OCI-LY1 (cell line): ENCODE results near the gene SLC6A7.

Source experiments
- H2AFZ ChIP-seq: fragments of 200-600 bp; sonication (generic), shearing (Covaris generic); 2 replicates; pipeline ENCODE4 v1.6.0; 2014; ENCODE audit warnings: antibody characterized with exemption, mild to moderate bottlenecking, low read length
- H3F3A ChIP-seq: fragments of 200-600 bp; sonication (generic), shearing (Covaris generic); 2 replicates; pipeline ENCODE4 v1.6.0; 2014; ENCODE audit warnings: mild to moderate bottlenecking, antibody characterized with exemption, low read length, moderate library complexity; ENCODE audit not compliant: insufficient read depth
- H3K27ac ChIP-seq: fragments of 200-600 bp; sonication (generic); 2 replicates; pipeline ENCODE4 v1.5.1; 2014; ENCODE audit warnings: low read length, mixed run types, mild to moderate bottlenecking, low read depth; ENCODE audit not compliant: poor library complexity, severe bottlenecking
- H3K27me3 ChIP-seq: fragments of 200-600 bp; sonication (generic); 2 replicates; pipeline ENCODE4 v1.6.0; 2014; ENCODE audit warnings: antibody characterized with exemption, mild to moderate bottlenecking, low read length, moderate library complexity; ENCODE audit not compliant: insufficient read depth
- H3K36me3 ChIP-seq: fragments of 200-600 bp; sonication (generic); 2 replicates; pipeline ENCODE4 v1.6.1; 2014; ENCODE audit warnings: mild to moderate bottlenecking, antibody characterized with exemption, low read length, moderate library complexity, mixed read lengths; ENCODE audit not compliant: insufficient read depth
- H3K4me1 ChIP-seq: fragments of 200-600 bp; sonication (generic); 2 replicates; pipeline ENCODE4 v1.5.1; 2014; ENCODE audit warnings: mild to moderate bottlenecking, low read length, moderate library complexity; ENCODE audit not compliant: insufficient read depth, severe bottlenecking
- H3K4me2 ChIP-seq: fragments of 200-600 bp; sonication (generic), shearing (Covaris generic); 2 replicates; pipeline ENCODE4 v1.6.1; 2014; ENCODE audit warnings: low read length
- H3K4me3 ChIP-seq: fragments of 200-600 bp; sonication (generic); 2 replicates; pipeline ENCODE4 v1.5.1; 2014; ENCODE audit warnings: low read length, low read depth, mild to moderate bottlenecking, mixed read lengths; ENCODE audit not compliant: poor library complexity, severe bottlenecking
- H3K79me2 ChIP-seq: fragments of 200-600 bp; shearing (Covaris generic); 2 replicates; pipeline ENCODE4 v1.6.1; 2016; ENCODE audit warnings: mixed run types, low read length, mixed read lengths; ENCODE audit not compliant: insufficient read depth
- H3K9ac ChIP-seq: fragments of 200-600 bp; sonication (generic), shearing (Covaris generic); 2 replicates; pipeline ENCODE4 v1.6.1; 2014; ENCODE audit warnings: mild to moderate bottlenecking, low read length, mixed read lengths
- H3K9me2 ChIP-seq: fragments of 200-600 bp; sonication (generic), shearing (Covaris generic); 2 replicates; pipeline ENCODE4 v1.6.1; 2014; ENCODE audit warnings: low read depth, mild to moderate bottlenecking, low read length, mixed read lengths
- H3K9me3 ChIP-seq: fragments of 200-600 bp; shearing (Covaris generic); 2 replicates; pipeline ENCODE4 v1.6.1; 2014; ENCODE audit warnings: low read length, mixed read lengths
- H4K20me1 ChIP-seq: fragments of 200-600 bp; sonication (generic), shearing (Covaris generic); 2 replicates; pipeline ENCODE4 v1.6.0; 2016; ENCODE audit warnings: mild to moderate bottlenecking, low read length; ENCODE audit not compliant: insufficient read depth
- EZH2 ChIP-seq: fragments of 200-600 bp; sonication (generic), shearing (Covaris generic); IDR thresholded peaks from 2 replicates; pipeline ENCODE4 v1.8.0; 2017; ENCODE audit warnings: borderline replicate concordance, mixed run types, mild to moderate bottlenecking, antibody characterized with exemption, low read length, moderate library complexity, mixed read lengths
- TF ChIP-seq, protein P1 (sequence below): fragments of 200-600 bp; sonication (generic), shearing (Covaris generic); IDR thresholded peaks from 2 replicates; pipeline ENCODE4 v1.5.1; 2017; ENCODE audit warnings: mild to moderate bottlenecking, antibody characterized with exemption, low read length, moderate library complexity, mixed read lengths

SLC6A7 gene

DNA sequence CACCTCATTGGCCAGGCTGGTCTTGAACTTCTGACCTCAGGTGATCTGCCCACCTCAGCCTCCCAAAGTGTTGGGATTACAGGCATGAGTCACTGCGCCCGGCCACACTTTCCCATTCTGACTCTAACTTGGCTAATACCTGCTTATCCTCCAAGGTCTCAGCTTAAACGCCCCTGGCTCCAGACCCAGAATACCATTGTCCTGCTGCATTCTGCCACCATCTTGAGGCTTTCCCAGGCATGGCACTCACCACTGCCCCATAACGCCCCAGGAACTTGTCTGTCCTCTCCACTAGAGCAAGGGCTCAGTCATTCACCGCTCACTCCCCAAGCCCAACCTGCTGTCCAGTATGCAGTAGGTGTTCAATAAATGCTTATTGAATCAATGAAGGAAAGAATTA, 59.9 kb downstream of the SLC6A7 start:
- Histone ChIP-seq H3K4me2 (no peak overlapping the region), H3K27me3 (no peaks in the 10 kb centered on the region; the same call in 1 of the 2 replicates), H3K79me2 (no peaks in the 10 kb centered on the region), H3K9me3 (no peaks in the 10 kb centered on the region), H3F3A (no peaks in the 10 kb centered on the region), H3K9ac (no peak overlapping the region), H3K9me2 (no peaks in the 10 kb centered on the region), H2AFZ (no peak overlapping the region), H4K20me1 (no peaks in the 10 kb centered on the region), H3K36me3 (no peaks in the 10 kb centered on the region), H3K4me3 (no peak overlapping the region), H3K4me1 (no peaks in the 10 kb centered on the region), H3K27ac (no peak overlapping the region)
- TF ChIP-seq, protein P1, sequence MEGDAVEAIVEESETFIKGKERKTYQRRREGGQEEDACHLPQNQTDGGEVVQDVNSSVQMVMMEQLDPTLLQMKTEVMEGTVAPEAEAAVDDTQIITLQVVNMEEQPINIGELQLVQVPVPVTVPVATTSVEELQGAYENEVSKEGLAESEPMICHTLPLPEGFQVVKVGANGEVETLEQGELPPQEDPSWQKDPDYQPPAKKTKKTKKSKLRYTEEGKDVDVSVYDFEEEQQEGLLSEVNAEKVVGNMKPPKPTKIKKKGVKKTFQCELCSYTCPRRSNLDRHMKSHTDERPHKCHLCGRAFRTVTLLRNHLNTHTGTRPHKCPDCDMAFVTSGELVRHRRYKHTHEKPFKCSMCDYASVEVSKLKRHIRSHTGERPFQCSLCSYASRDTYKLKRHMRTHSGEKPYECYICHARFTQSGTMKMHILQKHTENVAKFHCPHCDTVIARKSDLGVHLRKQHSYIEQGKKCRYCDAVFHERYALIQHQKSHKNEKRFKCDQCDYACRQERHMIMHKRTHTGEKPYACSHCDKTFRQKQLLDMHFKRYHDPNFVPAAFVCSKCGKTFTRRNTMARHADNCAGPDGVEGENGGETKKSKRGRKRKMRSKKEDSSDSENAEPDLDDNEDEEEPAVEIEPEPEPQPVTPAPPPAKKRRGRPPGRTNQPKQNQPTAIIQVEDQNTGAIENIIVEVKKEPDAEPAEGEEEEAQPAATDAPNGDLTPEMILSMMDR = no peak
- no peak for TF ChIP-seq EZH2

DNA sequence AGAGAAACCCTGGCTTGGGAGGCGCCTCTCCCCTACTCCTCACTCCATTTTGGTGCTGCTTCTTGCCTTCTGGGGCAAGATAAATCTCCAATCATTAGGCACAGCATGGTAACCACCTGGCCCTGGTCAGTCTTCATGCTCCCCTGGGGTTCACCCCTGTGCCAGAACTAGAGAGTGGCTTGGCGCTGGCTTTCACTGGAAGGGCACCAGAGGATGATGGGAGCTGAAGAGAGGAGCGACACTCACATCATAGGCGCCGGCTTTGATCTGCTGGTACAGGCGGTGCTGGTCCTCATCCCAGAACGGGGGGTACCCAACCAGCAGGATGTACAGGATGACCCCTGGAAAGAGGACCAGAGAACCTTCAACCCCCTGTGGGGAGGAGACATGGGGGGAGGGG, 61.6 kb downstream of the SLC6A7 start:
- Histone ChIP-seq H3F3A (no peaks in the 10 kb centered on the region), H2AFZ (no peak overlapping the region), H3K27ac (no peak overlapping the region), H4K20me1 (no peaks in the 10 kb centered on the region), H3K27me3 (no peaks in the 10 kb centered on the region; the same call in 1 of the 2 replicates), H3K4me2 (no peak overlapping the region), H3K9ac (no peak overlapping the region), H3K4me3 (no peak overlapping the region), H3K9me3 (no peaks in the 10 kb centered on the region), H3K9me2 (no peaks in the 10 kb centered on the region), H3K79me2 (no peaks in the 10 kb centered on the region), H3K4me1 (no peaks in the 10 kb centered on the region), H3K36me3 (no peaks in the 10 kb centered on the region)
- no peak for TF ChIP-seq EZH2
- TF ChIP-seq, protein P1 = no peak

DNA sequence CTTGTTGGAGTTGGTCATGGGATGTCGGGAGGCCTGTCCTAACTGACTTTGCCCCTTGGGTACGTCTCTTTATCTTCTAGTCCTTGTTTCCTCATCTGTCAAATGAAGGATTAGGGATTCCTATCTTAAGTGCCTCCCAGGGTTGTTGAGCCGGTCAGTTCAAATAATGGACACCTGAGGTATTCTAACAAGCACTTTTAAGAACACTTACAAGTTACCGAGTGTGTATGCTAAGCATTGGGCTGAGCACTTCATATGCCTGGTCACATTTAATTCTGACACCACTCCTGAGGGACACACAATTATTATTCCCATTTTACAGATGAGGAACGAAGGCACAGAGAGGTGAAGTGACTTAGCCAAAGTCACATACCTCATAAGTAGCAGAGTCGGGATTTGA, 62.6 kb downstream of the SLC6A7 start:
- H3K27me3 ChIP-seq = no peaks in the 10 kb centered on the region; the same call in 1 of the 2 replicates
- no peak overlapping the region for H3K4me3 ChIP-seq
- TF ChIP-seq, protein P1 = no peak
- no peak for TF ChIP-seq EZH2
- no peaks in the 10 kb centered on the region for H3K79me2 ChIP-seq
- no peaks in the 10 kb centered on the region for H3K4me1 ChIP-seq
- H3K9me3 ChIP-seq = no peaks in the 10 kb centered on the region
- no peaks in the 10 kb centered on the region for H4K20me1 ChIP-seq
- H3K27ac ChIP-seq = no peak overlapping the region
- H3K4me2 ChIP-seq = no peak overlapping the region
- no peaks in the 10 kb centered on the region for H3K9me2 ChIP-seq
- H3K9ac ChIP-seq = no peak overlapping the region
- H2AFZ ChIP-seq = no peak overlapping the region
- H3F3A ChIP-seq = no peaks in the 10 kb centered on the region
- no peaks in the 10 kb centered on the region for H3K36me3 ChIP-seq
